ENCODE results near the gene RTN4R.
A peak's percentile ranks its signal among the peaks of the same experiment; 100 is the strongest.
"Not testable (repeated sequence)": the region's sequence is repeated elsewhere in the genome, so short reads cannot be mapped to it uniquely, and the experiment has no call there.

Gene RTN4R

GRCh38 chr22:20268279-20269012 lies at the start of gene RTN4R:
Gene RTN4R, minus strand, starts transcription at chr22:20268318. Its CDS starts 226 bp downstream, at chr22:20268092.
- Histone ChIP-seq H3K9ac (peak within 1 kb of the TSS; percentile 66 to 88 (median 77)), H3K9me3 (replicated peaks in 1 of 11) (no peaks in the 10 kb centered on the region), H3K27ac (peak within 1 kb of the TSS in 8 of 11 experiments; percentile 43 to 75 (median 68); a peak in 15 of 22 replicates), H3K4me2 (peak within 1 kb of the TSS; percentile 92 to 100 (median 98)), H3K4me1 (peaks cover 50 to 92% (median 88%) of the 10 kb centered on the region in 10 experiments), H3K36me3 (no peaks in the 10 kb centered on the region), H3K4me3 (peak within 1 kb of the TSS; percentile 68 to 85 (median 77)), H4K20me1 (peaks cover 0 to 44% (median 22%) of the 10 kb centered on the region in 11 experiments; a peak in 14 of 22 replicates), H3K27me3 (no peaks in the 10 kb centered on the region; a peak in 1 of 22 replicates)
- TF ChIP-seq Cebpa-rat (IDR thresholded peaks at IDR 0.05) = no peak

- H3K27me3 ChIP-seq; H3K9me3 ChIP-seq (replicated peaks in 1 of 11); H3K4me3 ChIP-seq: not testable (repeated sequence)
- peaks cover 48 to 73% (median 65%) of the 10 kb centered on the region in 10 experiments for H3K4me1 ChIP-seq
- H3K9ac ChIP-seq = peak overlapping the region in 4 of 11 experiments; percentile 29 to 45 (median 32); a peak in 5 of 22 replicates
- H3K27ac ChIP-seq = peak overlapping the region in 4 of 11 experiments; percentile 7 to 49 (median 38); a peak in 3 of 22 replicates
- peak overlapping the region; percentile 92 to 99 (median 98) for H3K4me2 ChIP-seq
- H4K20me1 ChIP-seq = peaks cover 8 to 34% (median 26%) of the 10 kb centered on the region in 11 experiments; a peak in 16 of 22 replicates
- H3K36me3 ChIP-seq = peaks cover 0 to 18% (median 0%) of the 10 kb centered on the region in 11 experiments; a peak in 3 of 22 replicates
Measured at GRCh38 chr22:20317402-20318042, 49.4 kb upstream of the RTN4R start.

GRCh38 chr22:20316844-20317401 lies 48.8 kb upstream of the RTN4R start:
- Histone ChIP-seq H4K20me1 (peaks cover 8 to 34% (median 26%) of the 10 kb centered on the region in 11 experiments; a peak in 16 of 22 replicates), H3K27me3 (no peaks in the 10 kb centered on the region), H3K4me1 (peaks cover 46 to 76% (median 65%) of the 10 kb centered on the region in 10 experiments), H3K9me3 (replicated peaks in 1 of 11) (no peaks in the 10 kb centered on the region), H3K4me3 (no peak overlapping the region; a peak in 1 of 20 replicates), H3K36me3 (peaks cover 0 to 21% (median 0%) of the 10 kb centered on the region in 11 experiments; a peak in 3 of 22 replicates), H3K27ac (peak overlapping the region in 5 of 11 experiments; percentile 7 to 49 (median 38); a peak in 5 of 22 replicates), H3K4me2 (peak overlapping the region; percentile 92 to 99 (median 98)), H3K9ac (peak overlapping the region in 8 of 11 experiments; percentile 19 to 45 (median 29); a peak in 11 of 22 replicates)
- no peak for TF ChIP-seq Cebpa-rat (IDR thresholded peaks at IDR 0.05)

DNA sequence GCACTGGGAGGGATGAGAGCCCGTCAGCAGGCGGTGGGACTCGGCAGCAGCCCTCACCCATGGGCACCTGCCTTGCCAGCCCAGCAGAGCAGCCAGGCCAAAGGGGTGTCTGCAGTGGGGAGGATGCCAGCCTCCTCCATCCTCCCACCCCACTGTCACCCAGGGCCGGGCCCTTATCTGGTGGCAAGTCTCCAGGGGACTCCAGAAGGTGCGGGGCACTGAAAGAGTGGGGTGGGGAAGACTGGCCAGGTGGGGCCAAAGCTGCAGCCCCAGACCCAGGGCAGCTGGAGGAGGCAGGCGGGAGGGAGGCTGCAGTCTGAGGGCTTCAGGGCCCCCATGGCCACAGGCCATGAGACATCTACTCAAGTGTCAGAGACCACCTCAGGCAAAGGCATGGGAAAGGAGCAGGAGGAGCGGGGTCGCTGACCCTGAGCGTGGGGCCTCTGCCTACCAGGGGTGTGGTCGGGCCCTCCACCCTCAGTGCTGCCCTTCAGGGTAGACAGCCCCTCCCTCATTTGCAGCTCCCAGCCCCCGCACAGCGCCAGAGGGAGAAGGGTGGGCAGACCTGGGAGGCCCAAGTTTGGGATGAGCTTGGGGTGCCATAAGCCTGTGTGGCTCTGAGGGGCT lies 48.2 kb upstream of the RTN4R start:
- Histone ChIP-seq H3K4me3 (no peak overlapping the region; a peak in 1 of 20 replicates), H3K9ac (peak overlapping the region in 9 of 11 experiments; percentile 19 to 45 (median 29); a peak in 11 of 22 replicates), H3K27me3 (no peaks in the 10 kb centered on the region), H3K36me3 (peaks cover 0 to 21% (median 0%) of the 10 kb centered on the region in 11 experiments; a peak in 3 of 22 replicates), H3K27ac (peak overlapping the region in 6 of 11 experiments; percentile 7 to 49 (median 30); a peak in 6 of 22 replicates), H4K20me1 (peaks cover 8 to 34% (median 26%) of the 10 kb centered on the region in 11 experiments; a peak in 16 of 22 replicates), H3K9me3 (replicated peaks in 1 of 11) (no peaks in the 10 kb centered on the region), H3K4me1 (peaks cover 40 to 74% (median 60%) of the 10 kb centered on the region in 10 experiments), H3K4me2 (peak overlapping the region; percentile 92 to 99 (median 98); a peak in 20 of 22 replicates)
- no peak for TF ChIP-seq Cebpa-rat (IDR thresholded peaks at IDR 0.05)

DNA sequence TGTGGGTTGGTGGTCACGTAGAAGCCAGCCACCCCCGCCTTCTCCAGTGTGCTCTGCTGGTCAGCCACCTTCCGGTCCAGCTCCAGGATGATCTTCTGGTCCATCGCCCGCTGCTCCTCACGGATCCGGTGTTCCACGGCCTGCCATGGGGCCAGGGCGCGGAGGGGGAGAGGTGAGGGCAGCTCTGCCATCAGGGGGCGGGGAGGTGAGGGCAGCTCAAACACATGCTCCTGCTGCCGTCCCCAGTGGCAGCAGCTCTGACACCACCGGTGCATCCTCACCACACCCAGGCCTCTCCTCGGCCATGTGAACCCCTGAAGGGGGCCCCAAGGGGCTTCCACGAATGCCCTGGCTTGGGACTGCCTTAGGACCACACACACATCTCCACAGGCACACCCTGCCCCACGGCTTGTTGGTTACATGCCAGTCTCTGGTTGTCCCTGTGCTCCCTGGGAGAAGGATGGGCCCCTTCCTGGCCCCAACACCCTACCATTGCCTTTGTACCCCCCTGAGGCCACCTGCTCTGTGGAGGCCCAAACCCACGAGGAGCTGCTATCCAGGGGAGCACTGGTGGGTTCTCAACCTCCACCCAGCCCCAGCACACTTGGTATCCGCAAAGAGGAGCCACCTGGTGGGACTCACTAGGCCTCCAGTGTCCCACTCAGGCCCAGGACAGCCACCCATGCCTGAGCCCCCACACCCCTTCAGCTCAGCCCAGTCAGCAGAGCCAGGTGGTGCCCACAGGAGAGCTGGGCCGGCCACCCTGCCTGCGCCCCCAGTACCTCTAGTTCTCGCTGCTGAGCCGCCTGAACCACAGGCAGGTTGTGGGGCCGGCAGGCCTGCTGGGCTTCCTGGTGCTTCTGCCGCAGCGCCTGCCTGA lies 47.5 kb upstream of the RTN4R start:
- no peak overlapping the region for H3K4me3 ChIP-seq
- H3K36me3 ChIP-seq = peaks cover 0 to 21% (median 0%) of the 10 kb centered on the region in 11 experiments; a peak in 3 of 22 replicates
- no peak for TF ChIP-seq Cebpa-rat (IDR thresholded peaks at IDR 0.05)
- H3K9ac ChIP-seq = peak overlapping the region in 9 of 11 experiments; percentile 19 to 56 (median 41); a peak in 9 of 22 replicates
- no peaks in the 10 kb centered on the region for H3K9me3 ChIP-seq (replicated peaks in 1 of 11)
- H4K20me1 ChIP-seq = peaks cover 8 to 34% (median 26%) of the 10 kb centered on the region in 11 experiments; a peak in 16 of 22 replicates
- H3K27me3 ChIP-seq = no peaks in the 10 kb centered on the region
- H3K4me2 ChIP-seq = peak overlapping the region in 10 of 11 experiments; percentile 12 to 99 (median 98); a peak in 17 of 22 replicates
- H3K4me1 ChIP-seq = peaks cover 32 to 67% (median 53%) of the 10 kb centered on the region in 10 experiments
- H3K27ac ChIP-seq = peak overlapping the region in 5 of 11 experiments; percentile 4 to 49 (median 9); a peak in 3 of 22 replicates

DNA sequence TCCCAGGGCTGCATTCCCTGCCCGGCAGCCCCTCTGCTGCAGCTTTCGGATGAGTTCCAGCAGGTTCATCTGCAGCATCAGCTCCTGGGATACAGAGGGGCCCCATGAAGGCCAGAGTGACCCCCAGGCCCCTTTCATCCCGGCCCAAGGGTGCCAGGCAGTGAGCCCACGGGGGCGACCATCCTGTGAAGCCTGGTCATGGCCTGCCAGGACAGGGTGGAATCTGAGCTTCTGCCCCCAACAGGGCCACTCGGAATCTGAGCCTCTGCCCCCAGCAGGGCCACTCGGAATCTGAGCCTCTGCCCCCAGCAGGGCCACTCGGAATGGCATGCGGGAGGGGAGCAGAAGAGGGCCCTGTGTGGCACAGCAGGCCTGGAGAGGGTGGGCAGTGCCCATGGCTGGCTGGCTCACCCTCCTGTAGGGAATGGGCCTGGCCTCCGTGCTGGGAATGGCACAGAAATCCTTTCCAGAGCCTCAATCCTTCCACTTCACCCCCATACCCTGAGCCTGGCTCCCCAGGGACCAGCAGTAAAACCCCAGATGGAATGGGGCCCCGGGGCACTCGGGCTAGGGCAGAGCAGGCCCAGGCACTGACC lies 46.7 kb upstream of the RTN4R start:
- Histone ChIP-seq H4K20me1 (peaks cover 8 to 34% (median 26%) of the 10 kb centered on the region in 11 experiments; a peak in 16 of 22 replicates), H3K4me2 (peak overlapping the region in 4 of 11 experiments; percentile 94 to 99 (median 99); a peak in 8 of 22 replicates), H3K36me3 (peaks cover 0 to 21% (median 0%) of the 10 kb centered on the region in 11 experiments; a peak in 3 of 22 replicates), H3K9ac (peak overlapping the region in 2 of 11 experiments; percentile 42 to 52; a peak in 4 of 22 replicates), H3K4me1 (peaks cover 32 to 63% (median 50%) of the 10 kb centered on the region in 10 experiments)
- H3K27me3 ChIP-seq; H3K4me3 ChIP-seq; H3K27ac ChIP-seq; H3K9me3 ChIP-seq (replicated peaks in 1 of 11): not testable (repeated sequence)

- H3K9me3 ChIP-seq (replicated peaks in 1 of 11); H3K27ac ChIP-seq; H3K27me3 ChIP-seq; H3K4me3 ChIP-seq; H3K9ac ChIP-seq; H3K4me2 ChIP-seq: not testable (repeated sequence)
- peaks cover 0 to 21% (median 0%) of the 10 kb centered on the region in 11 experiments; a peak in 3 of 22 replicates for H3K36me3 ChIP-seq
- H4K20me1 ChIP-seq = peaks cover 8 to 32% (median 24%) of the 10 kb centered on the region in 11 experiments; a peak in 16 of 22 replicates
- peaks cover 31 to 64% (median 50%) of the 10 kb centered on the region in 10 experiments for H3K4me1 ChIP-seq
Measured at GRCh38 chr22:20314206-20314605, 46.1 kb upstream of the RTN4R start.

GRCh38 chr22:20313306-20314077 lies 45.4 kb upstream of the RTN4R start:
- H3K4me2 ChIP-seq; H3K9ac ChIP-seq; H3K4me3 ChIP-seq; H3K27ac ChIP-seq; H3K9me3 ChIP-seq (replicated peaks in 1 of 11); H3K27me3 ChIP-seq: not testable (repeated sequence)
- Histone ChIP-seq H3K36me3 (peaks cover 0 to 21% (median 0%) of the 10 kb centered on the region in 11 experiments; a peak in 3 of 22 replicates), H3K4me1 (peaks cover 24 to 64% (median 50%) of the 10 kb centered on the region in 10 experiments), H4K20me1 (peaks cover 8 to 31% (median 19%) of the 10 kb centered on the region in 11 experiments; a peak in 16 of 22 replicates)

All from BLaER1 treated with 17β-estradiol and CSF1 and Interleukin-3, amounts not matched to agents 10 nM and 100 nM (cell line).